LoVo (cell line): Measurements from ENCODE around the gene ZNF148.

Experiments
- DNase-seq: peaks from one replicate; pipeline ENCODE4 v3.0.0-alpha.2; 2016; ENCODE audit warnings: low spot score

The ZNF148 gene

GRCh38 chr3:125189378-125190165 lies 185.6 kb downstream of the ZNF148 start:
- no peak for DNase-seq

GRCh38 chr3:125188955-125189354 lies 186.2 kb downstream of the ZNF148 start:
- DNase-seq, result no peak

- no peak for DNase-seq
Measured at GRCh38 chr3:125187599-125187910, 187.6 kb downstream of the ZNF148 start.

DNA sequence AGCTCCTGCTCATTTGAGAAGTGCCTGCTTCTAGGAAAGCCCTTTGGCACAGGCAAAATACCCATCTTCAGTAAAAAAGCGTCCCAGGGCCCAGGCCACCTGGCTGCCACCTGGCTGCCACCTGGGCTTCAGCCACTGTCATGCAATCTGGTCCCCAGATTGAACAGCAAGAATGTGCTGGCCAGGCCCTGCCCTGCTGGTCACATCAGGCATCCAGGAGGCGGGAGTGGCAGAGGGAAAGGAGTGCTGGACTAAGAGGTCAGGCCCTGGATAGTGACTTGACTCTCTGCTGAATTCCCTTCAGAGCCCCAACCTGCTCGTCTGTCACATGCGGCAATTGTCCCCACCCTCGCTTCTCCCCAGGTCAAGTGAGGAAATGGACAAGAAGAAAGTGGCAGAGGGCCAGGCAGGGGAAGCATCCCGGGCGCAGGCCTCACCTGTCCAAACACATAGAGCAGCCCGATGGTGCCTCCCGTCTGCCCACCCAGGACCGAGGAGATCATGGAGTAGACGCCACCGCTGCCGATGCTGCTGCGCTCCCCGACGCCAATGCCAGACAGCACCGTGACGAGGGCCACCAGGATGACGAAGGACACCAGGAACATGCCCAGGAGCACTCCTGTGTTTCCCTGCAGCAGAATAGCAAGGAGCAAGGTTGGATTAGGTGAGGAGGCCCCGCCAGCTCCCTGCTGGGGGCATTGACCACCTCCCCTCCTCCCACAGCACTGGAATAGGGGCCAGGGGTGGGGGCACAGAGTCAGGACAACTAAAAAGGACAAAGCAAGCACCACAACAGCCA lies 188.1 kb downstream of the ZNF148 start:
- DNase-seq, result no peak

GRCh38 chr3:125186261-125186787 lies 188.8 kb downstream of the ZNF148 start:
- DNase-seq, result no peak

DNA sequence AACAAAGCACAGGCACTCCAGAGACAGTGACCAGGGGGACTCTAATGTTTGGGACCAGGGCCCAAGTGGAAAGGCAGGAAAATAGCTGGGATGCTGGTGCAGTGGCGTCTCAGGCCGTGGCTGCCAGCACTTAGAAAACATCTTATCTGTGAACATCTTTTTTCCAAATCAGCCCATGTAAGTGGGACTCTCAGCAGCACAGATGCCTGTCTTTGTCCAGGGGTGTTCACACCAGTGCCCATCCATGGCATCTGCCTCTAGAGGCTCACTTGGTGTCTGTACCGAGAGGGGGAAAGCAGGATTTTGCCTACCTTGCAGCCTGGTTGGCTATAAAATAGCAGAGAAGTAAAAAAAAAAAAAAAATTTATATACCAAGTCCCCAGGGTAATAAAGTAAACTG lies 189.3 kb downstream of the ZNF148 start:
- no peak for DNase-seq

- DNase-seq, result no peak
Measured at GRCh38 chr3:125179884-125180240, 195.3 kb downstream of the ZNF148 start.

- no peak for DNase-seq
Measured at GRCh38 chr3:125179143-125179883, 195.8 kb downstream of the ZNF148 start.

DNA sequence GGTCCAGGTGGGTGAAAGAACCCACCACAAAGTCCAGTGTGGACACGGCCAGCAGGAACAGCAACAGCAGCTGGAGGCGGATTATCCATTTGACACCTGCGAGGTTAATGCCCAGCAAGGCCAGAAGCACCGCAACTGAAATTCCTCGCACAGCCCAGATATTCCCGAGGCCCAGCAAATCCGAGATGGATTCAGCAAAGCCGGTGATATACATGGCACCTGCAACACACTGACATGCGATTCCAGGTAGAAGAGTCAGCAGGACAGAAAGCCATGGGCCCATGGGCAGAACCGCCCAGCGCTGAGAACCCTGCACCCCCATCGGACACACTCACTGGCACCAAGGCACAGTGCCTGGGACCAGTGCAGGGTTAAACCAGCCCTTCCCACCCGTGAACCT lies 197.4 kb downstream of the ZNF148 start:
- no peak for DNase-seq
